Activated B cell treated with CpG ODN at 0.5 μM for 24 hours (primary cell): ENCODE results near the gene MAD1L1. TPM values are rescaled to one million over a fixed set of nuclear protein-coding genes. Genes with fewer than 3 reads are reported as not detected.

Experiments
- ATAC-seq: fragments of 200-7000 bp; cut with Tn5 transposase; one replicate; pipeline ENCODE4 v1.10.0; 2021; ENCODE audit warnings: low read depth, mild to moderate bottlenecking, moderate library complexity
- CTCF ChIA-PET: fragments of 350-600 bp; sonication (Branson Sonifier 250); formaldehyde crosslinking; loops from one replicate; lab custom pipeline; 2021; ENCODE audit warnings: antibody characterized with exemption; lab: Charles Lee
- POLR2A ChIA-PET: fragments of 350-600 bp; sonication (Branson Sonifier 250); formaldehyde crosslinking; loops from one replicate; lab custom pipeline; 2021; ENCODE audit warnings: antibody characterized with exemption; lab: Charles Lee
- DNase-seq: peaks from one replicate; pipeline ENCODE4 v3.0.0; 2022
- H3K27ac Mint-ChIP-seq: one replicate; pipeline ENCODE4 v1.8.0; 2020; ENCODE audit warnings: mixed read lengths
- H3K27me3 Mint-ChIP-seq: one replicate; pipeline ENCODE4 v1.8.0; 2021; ENCODE audit warnings: mixed read lengths
- H3K36me3 Mint-ChIP-seq: one replicate; pipeline ENCODE4 v1.8.0; 2021; ENCODE audit warnings: low read depth, mixed read lengths
- H3K4me1 Mint-ChIP-seq: one replicate; pipeline ENCODE4 v1.8.0; 2021; ENCODE audit warnings: mixed read lengths
- H3K4me3 Mint-ChIP-seq: one replicate; pipeline ENCODE4 v1.8.0; 2020; ENCODE audit warnings: mild to moderate bottlenecking, mixed read lengths
- H3K9me3 Mint-ChIP-seq: one replicate; pipeline ENCODE4 v1.8.0; 2020; ENCODE audit warnings: mixed read lengths
- CTCF ChIP-seq: fragments of 200-600 bp; IDR thresholded peaks from one replicate; pipeline ENCODE4 v1.8.0; 2022; ENCODE audit warnings: antibody characterized with exemption, mild to moderate bottlenecking
- intact Hi-C: fragments of 100-400 bp; cut with micrococcal nuclease; formaldehyde crosslinking; loops from one replicate; pipeline ENCODE4 v1.15.1; 2024
- total RNA-seq: library from RNA; stranded (reverse); gene quantifications from 2 replicates; pipeline ENCODE4 v1.2.3, GENCODE V29; 2022

The MAD1L1 gene
- total RNA-seq, 1 donor from 2014 or later = 54.6 TPM

- ChIA-PET CTCF (no interaction called here), POLR2A (interaction anchor here (0.6 kb wide), 1 partner anchor 51 kb away, joined by 3 read pairs; no protein-coding TSS in a partner anchor)
- ATAC-seq (no peak), DNase-seq (no peak)
- intact Hi-C loops = no loop called here
- no peaks in the 10 kb centered on the region for H3K27me3 Mint-ChIP-seq
- TF ChIP-seq CTCF = no peak
- H3K4me3 Mint-ChIP-seq = no peak overlapping the region
- peaks cover 38% of the 10 kb centered on the region for H3K36me3 Mint-ChIP-seq
- peaks cover 8% of the 10 kb centered on the region for H3K9me3 Mint-ChIP-seq
- no peaks in the 10 kb centered on the region for H3K4me1 Mint-ChIP-seq
- H3K27ac Mint-ChIP-seq = no peak overlapping the region
Measured at GRCh38 chr7:2190531-2190930, 42.2 kb downstream of the MAD1L1 start.

- CTCF ChIA-PET = no interaction called here
- ATAC-seq = no peak
- no peak for DNase-seq
- H3K4me1 Mint-ChIP-seq = no peaks in the 10 kb centered on the region
- no peak for TF ChIP-seq CTCF
- no peak overlapping the region for H3K27ac Mint-ChIP-seq
- POLR2A ChIA-PET = no interaction called here
- peaks cover 44% of the 10 kb centered on the region for H3K36me3 Mint-ChIP-seq
- intact Hi-C loops = no loop called here
- H3K27me3 Mint-ChIP-seq = no peaks in the 10 kb centered on the region
- no peak overlapping the region for H3K4me3 Mint-ChIP-seq
- peaks cover 8% of the 10 kb centered on the region for H3K9me3 Mint-ChIP-seq
Measured at GRCh38 chr7:2186166-2186565, 46.6 kb downstream of the MAD1L1 start.

GRCh38 chr7:2185715-2186114 is 47.0 kb downstream of the MAD1L1 start:
- Mint-ChIP-seq H3K4me1 (no peaks in the 10 kb centered on the region), H3K4me3 (no peak overlapping the region), H3K27ac (no peak overlapping the region), H3K27me3 (no peaks in the 10 kb centered on the region), H3K9me3 (peaks cover 8% of the 10 kb centered on the region), H3K36me3 (peaks cover 49% of the 10 kb centered on the region)
- TF ChIP-seq CTCF = no peak
- ATAC-seq = no peak
- ChIA-PET POLR2A (no interaction called here), CTCF (no interaction called here)
- intact Hi-C loops = no loop called here
- no peak for DNase-seq

- no peak for DNase-seq
- TF ChIP-seq CTCF = no peak
- peaks cover 39% of the 10 kb centered on the region for H3K36me3 Mint-ChIP-seq
- intact Hi-C loops = no loop called here
- CTCF ChIA-PET = no interaction called here
- H3K9me3 Mint-ChIP-seq = no peaks in the 10 kb centered on the region
- no peak overlapping the region for H3K4me3 Mint-ChIP-seq
- H3K27me3 Mint-ChIP-seq = no peaks in the 10 kb centered on the region
- no peak overlapping the region for H3K27ac Mint-ChIP-seq
- ATAC-seq = peak; percentile 47
- no peaks in the 10 kb centered on the region for H3K4me1 Mint-ChIP-seq
- POLR2A ChIA-PET = no interaction called here
Measured at GRCh38 chr7:2182461-2182860, 50.3 kb downstream of the MAD1L1 start.

- Mint-ChIP-seq H3K9me3 (no peaks in the 10 kb centered on the region), H3K4me1 (no peaks in the 10 kb centered on the region), H3K27me3 (no peaks in the 10 kb centered on the region), H3K27ac (peak overlapping the region; percentile 11), H3K36me3 (peaks cover 46% of the 10 kb centered on the region), H3K4me3 (no peak overlapping the region)
- CTCF ChIA-PET = no interaction called here
- POLR2A ChIA-PET = no interaction called here
- TF ChIP-seq CTCF = no peak
- intact Hi-C loops = no loop called here
- ATAC-seq = no peak
- DNase-seq = no peak
Measured at GRCh38 chr7:2181077-2181854, 51.5 kb downstream of the MAD1L1 start.
